A549 (cell line): ENCODE measurements around the gene FAM20A.

Experiments
- CTCF ChIP-seq: fragments of >200 bp; sonication (Bioruptor Twin); formaldehyde crosslinking; IDR thresholded peaks from 3 replicates; pipeline ENCODE4 v1.5.1; 2016
- HDAC2 ChIP-seq: fragments of 200-600 bp; sonication (generic); IDR thresholded peaks from 2 replicates; pipeline ENCODE4 v1.6.1; 2016
- JUN ChIP-seq, 2 experiments: fragments of >200 bp; sonication (Bioruptor Twin); formaldehyde crosslinking; IDR thresholded peaks; 2 replicates in 1 of 2; 3 replicates in 1 of 2; pipeline ENCODE4 v1.6.1; 2016 to 2017
- MYC ChIP-seq: IDR thresholded peaks from 2 replicates; pipeline ENCODE4 v1.6.1; 2012; ENCODE audit warnings: mild to moderate bottlenecking, inconsistent platforms, low read length, improper control_type of control experiment, borderline replicate concordance
- RARB ChIP-seq: fragments of 250-450 bp; sonication (Bioruptor Pico); IDR thresholded peaks from 2 replicates; pipeline ENCODE4 v1.8.0; 2021; ENCODE audit warnings: mild to moderate bottlenecking, moderate library complexity
- RCOR1 ChIP-seq: fragments of 150-350 bp; IDR thresholded peaks from 2 replicates; pipeline ENCODE4 v1.6.1; 2014; ENCODE audit warnings: antibody characterized with exemption, low read length, low read depth
- TF ChIP-seq, protein P1 (sequence below): fragments of 450-650 bp; IDR thresholded peaks from 2 replicates; pipeline ENCODE4 v1.6.1; 2014; ENCODE audit warnings: antibody characterized with exemption
- TF ChIP-seq, protein P2 (sequence below): fragments of >200 bp; sonication (Bioruptor Twin); formaldehyde crosslinking; IDR thresholded peaks from 3 replicates; pipeline ENCODE4 v1.6.1; 2016
- TF ChIP-seq, protein P3 (sequence below): fragments of 150-350 bp; IDR thresholded peaks from 2 replicates; pipeline ENCODE4 v1.6.1; 2014; ENCODE audit warnings: low read depth, mild to moderate bottlenecking, low read length

GRCh38 chr17:68578236-68578635 is 22.9 kb downstream of the FAM20A start:
- TF ChIP-seq CTCF = no peak
- TF ChIP-seq RCOR1 = no peak
- no peak for TF ChIP-seq RARB
- no peak for TF ChIP-seq JUN (IDR thresholded peaks at IDR 0.05)
- TF ChIP-seq, protein P1, sequence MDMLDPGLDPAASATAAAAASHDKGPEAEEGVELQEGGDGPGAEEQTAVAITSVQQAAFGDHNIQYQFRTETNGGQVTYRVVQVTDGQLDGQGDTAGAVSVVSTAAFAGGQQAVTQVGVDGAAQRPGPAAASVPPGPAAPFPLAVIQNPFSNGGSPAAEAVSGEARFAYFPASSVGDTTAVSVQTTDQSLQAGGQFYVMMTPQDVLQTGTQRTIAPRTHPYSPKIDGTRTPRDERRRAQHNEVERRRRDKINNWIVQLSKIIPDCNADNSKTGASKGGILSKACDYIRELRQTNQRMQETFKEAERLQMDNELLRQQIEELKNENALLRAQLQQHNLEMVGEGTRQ = no peak
- TF ChIP-seq HDAC2 = no peak
- TF ChIP-seq, protein P2, sequence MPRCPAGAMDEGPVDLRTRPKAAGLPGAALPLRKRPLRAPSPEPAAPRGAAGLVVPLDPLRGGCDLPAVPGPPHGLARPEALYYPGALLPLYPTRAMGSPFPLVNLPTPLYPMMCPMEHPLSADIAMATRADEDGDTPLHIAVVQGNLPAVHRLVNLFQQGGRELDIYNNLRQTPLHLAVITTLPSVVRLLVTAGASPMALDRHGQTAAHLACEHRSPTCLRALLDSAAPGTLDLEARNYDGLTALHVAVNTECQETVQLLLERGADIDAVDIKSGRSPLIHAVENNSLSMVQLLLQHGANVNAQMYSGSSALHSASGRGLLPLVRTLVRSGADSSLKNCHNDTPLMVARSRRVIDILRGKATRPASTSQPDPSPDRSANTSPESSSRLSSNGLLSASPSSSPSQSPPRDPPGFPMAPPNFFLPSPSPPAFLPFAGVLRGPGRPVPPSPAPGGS = no peak
- TF ChIP-seq, protein P3, sequence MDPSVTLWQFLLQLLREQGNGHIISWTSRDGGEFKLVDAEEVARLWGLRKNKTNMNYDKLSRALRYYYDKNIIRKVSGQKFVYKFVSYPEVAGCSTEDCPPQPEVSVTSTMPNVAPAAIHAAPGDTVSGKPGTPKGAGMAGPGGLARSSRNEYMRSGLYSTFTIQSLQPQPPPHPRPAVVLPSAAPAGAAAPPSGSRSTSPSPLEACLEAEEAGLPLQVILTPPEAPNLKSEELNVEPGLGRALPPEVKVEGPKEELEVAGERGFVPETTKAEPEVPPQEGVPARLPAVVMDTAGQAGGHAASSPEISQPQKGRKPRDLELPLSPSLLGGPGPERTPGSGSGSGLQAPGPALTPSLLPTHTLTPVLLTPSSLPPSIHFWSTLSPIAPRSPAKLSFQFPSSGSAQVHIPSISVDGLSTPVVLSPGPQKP = no peak
- no peak for TF ChIP-seq MYC
